HG02943 (cell line): ENCODE results near the gene HELQ.

Experiments
- ATAC-seq: cut with Tn5 transposase; IDR thresholded peaks from one replicate; pipeline ENCODE4 v1.9.1; 2021; ENCODE audit warnings: mild to moderate bottlenecking, low read depth, moderate library complexity; ENCODE audit not compliant: unreplicated experiment

HELQ gene

GRCh38 chr4:83372931-83373330, 82.7 kb downstream of the HELQ start:
- no peak for ATAC-seq

DNA sequence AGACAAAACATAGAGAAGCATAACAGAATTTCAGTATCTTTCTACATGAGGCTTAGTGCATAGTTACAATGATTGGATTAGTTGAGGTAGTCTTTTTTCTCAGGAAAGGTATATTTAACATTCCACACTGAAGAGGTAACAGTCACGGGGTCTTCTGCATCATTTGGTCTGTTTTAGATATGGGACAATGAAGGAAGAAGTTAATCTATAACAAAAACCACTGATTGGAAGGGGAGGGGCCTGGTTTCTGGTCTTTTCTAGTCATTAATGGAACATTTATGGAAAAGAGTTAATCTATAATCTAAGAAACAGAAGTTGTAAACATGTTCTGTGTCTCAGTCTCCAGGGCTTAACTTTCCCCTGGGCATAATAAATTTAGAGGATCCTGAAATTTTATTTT, 83.7 kb downstream of the HELQ start:
- ATAC-seq: no peak

- no peak for ATAC-seq
Measured at GRCh38 chr4:83371235-83371634, 84.4 kb downstream of the HELQ start.

GRCh38 chr4:83370640-83370906, 85.0 kb downstream of the HELQ start:
- ATAC-seq: no peak

- ATAC-seq: no peak
Measured at GRCh38 chr4:83369831-83370639, 85.6 kb downstream of the HELQ start.

DNA sequence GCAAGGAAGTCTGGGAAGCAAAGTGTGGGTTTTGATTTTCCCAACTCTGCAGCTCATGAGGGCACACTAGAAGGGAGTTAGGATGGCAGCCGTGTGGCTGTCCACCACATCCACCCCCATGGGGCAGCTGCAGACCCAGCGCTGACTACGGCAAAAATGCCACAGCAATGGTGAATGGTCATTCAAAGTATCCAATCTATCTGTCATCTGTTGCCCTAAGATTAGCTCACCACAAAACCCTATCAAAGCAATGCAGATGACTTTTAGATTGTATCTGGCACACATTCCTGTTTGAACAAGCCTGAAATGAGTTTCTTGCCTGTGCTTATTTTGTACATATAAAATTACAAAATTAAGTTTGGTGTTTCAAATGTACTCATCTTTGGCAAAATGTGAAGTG, 91.3 kb downstream of the HELQ start:
- no peak for ATAC-seq

DNA sequence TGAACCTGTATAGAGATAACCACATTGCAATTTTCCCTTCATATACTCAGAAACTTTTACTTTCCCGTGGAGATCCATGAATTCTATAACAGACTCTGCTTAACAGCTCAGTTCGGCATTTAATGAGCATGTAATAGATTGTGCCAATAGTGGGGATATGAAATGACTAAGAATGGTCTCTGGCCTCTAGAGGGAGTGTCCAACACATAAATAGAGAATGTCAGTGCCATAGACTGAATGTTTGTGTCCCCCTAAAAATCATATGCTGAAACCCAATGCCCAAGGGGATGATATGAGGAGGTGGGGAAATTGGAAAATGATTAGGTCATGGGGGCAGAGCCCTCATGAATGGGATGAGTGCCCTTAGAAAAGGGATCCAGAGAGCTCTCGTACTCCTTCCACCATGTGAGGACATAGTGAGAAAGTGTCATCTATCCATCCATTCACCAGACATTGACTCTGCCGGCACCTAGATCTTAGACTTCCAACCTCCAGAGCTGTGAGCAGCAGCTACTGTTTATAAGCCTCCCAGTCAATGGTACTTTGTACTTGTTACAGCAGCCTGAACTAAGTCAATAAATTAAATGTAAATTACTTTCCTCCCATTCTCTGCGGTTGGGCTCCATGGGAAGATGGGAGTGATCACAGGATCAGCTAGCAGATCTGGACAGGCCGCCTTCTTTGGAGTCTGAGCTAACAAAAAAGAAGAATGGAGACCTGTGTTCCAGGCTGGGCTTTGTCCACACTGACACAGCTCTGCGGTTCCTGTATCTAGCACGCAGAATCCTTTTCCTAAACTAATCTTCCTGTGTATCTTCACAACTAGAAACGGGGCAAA, 92.9 kb downstream of the HELQ start:
- no peak for ATAC-seq

DNA sequence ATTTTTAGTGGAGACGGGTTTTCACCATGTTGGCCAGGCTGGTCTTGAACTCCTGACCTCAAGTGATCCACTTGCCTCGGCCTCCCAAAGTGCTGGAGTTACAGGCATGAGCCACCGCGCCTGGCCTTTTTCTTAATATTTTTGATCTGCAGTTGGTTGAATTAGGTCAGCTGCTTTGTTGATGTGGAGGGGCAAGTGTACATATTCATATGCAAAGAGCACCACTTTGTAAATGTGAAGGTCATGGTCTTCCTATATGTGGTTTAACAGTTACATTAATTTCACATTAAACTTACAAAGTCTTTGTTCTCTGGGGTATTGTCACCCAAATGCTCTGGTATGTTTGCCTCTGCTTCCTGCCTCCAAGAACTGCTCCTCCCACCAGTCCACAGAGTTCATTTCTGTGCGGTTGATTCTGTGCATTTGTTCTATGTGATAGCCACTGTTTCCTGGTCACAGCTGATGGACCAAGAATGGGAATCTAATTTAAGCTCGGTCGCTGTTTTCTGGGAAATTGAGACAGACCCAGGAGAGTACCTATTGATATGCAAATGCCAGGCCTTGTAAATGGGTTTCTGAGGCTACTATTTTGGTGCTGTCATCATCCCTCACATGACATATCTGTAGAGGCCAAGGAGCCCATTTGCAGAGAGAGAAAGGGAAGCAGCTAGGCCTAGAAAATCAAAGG, 94.1 kb downstream of the HELQ start:
- no peak for ATAC-seq

DNA sequence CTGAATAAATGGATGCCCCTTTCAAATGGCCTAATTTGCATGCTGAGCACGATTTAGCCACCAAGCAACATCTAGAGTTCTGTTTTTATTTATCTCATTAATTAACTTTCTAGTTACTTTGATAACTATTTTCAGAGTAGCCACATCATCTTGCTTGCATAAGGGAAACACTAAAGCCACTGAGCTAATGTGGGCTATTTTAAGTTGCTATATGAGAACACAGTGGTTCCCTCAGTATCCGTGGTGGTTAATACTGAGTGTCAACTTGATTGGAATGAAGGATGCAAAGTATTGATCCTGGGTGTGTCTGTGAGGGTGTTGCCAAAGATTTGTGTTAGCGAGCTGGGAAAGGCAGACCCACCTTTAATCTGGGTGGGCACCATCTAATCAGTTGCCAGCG, 95.6 kb downstream of the HELQ start:
- no peak for ATAC-seq

GRCh38 chr4:83358410-83358809, 97.2 kb downstream of the HELQ start:
- no peak for ATAC-seq
